DMS 273 (cell line): ENCODE data around the gene SH3BP1.
"Not testable (repeated sequence)": the region's sequence is repeated elsewhere in the genome, so short reads cannot be mapped to it uniquely, and the experiment has no call there.

Source experiments
- DNase-seq: peaks from one replicate; lab custom pipeline; 2025; ENCODE audit not compliant: unreplicated experiment; lab: John Stamatoyannopoulos, UW

Gene SH3BP1

DNA sequence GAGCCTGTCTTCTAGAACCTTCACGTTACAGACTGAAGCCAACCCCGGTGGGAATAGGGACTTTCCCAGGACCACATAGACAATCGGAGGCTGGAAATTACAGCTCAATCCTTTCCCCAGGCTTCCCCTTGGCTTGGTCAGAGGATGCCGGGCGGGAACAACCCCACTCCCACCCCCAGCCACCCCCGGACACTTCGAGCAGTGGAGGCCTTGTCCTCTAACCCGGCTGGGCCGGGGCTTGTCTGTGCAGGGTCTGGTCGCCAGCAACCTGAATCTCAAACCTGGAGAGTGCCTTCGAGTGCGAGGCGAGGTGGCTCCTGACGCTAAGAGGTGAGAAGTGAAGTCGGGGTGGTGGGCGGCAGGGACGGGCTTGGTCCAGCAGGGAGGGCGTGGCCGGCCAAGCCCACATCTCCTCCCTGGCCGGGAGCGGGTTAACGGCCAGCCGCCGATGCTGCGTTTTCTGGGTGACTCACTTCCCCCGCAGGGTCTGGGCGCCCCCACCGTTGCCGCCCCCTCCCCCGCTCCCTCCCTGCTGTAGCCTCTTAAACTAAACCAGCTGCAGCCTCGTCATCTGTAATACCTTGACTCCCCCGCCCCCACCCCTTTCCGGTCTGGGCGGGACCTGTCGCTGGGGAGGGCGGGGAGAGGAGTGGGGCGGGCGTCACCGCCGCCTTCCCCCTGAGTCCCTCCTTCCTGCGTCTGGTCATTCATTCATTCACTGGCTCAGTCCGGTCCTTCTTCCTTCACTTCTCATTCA, 37.4 kb downstream of the SH3BP1 start:
- peak; percentile 77 for DNase-seq

GRCh38 chr22:37677493-37677974, 38.1 kb downstream of the SH3BP1 start:
- no peak for DNase-seq

DNA sequence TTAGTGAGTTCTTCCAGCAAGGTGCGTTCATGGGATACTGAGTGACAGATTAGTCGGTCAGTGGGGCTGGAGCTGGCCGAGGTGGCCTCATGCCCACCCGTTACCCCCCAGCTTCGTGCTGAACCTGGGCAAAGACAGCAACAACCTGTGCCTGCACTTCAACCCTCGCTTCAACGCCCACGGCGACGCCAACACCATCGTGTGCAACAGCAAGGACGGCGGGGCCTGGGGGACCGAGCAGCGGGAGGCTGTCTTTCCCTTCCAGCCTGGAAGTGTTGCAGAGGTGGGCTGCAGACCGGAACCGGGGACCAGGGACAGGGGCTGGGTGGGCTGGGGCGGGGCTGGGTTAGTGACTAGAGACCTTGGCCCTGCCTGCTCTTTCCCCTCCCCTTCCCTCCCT, 38.9 kb downstream of the SH3BP1 start:
- DNase-seq, result no peak

DNA sequence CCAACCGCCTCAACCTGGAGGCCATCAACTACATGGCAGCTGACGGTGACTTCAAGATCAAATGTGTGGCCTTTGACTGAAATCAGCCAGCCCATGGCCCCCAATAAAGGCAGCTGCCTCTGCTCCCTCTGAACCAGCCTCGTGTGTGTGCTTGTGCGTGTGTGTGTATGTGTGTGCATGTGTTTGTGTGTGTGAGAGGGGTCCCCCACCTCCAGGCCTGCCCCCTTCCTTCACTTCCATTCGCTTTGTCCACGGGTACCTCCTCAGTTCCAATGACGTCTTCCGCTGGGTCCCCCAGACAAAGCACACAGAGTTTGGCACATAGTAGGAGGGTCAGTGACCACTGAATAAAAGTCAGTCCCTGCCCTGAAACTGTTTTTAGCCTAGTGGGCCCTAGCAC, 40.2 kb downstream of the SH3BP1 start:
- DNase-seq, result no peak

- no peak for DNase-seq
These were observed 40.9 kb downstream of the SH3BP1 start for GRCh38 chr22:37680191-37680851.

DNA sequence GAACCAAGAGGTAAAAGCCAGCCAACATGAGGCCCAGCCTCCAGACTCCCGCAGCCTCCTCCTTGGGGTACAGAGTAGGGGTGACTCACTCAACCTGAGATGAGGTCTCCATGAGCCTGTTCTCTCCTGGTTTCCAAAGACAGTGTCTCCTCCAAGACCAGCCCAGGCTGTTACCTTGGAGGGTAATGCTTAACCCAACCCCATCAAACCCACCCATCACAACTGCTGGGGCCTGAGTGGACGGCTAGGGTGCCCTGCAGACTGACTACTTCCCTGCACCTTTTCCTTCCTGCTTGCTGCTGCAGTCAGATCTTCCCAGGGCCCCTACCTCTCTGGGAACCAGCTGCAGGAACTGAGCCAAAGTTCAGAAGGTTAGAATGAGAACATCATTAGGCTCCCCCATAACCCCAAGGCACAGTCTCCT, 41.5 kb downstream of the SH3BP1 start:
- DNase-seq, result no peak

DNA sequence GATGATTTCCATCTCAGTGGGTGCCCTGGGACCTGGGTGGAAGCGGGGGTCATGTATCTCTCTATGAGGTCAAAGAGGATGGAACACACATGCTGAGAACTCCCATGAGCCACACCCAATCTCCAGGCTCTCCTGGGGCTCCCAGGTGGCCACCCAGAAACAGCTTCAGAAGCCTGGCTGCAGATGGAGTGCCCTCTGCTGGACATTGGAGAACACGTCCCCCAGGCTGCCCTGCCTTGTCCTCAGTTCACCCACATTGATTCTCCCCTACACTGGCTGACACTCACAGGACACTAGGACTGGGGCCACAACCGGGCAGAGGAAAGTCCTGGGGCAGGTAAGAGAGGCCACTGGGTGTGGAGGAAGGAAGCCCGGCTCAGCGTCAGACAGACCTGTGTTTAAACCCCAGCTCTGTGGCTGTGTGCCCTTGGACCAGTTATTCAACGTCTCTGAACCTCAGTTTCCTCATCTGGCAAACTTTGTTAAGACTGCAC, 42.1 kb downstream of the SH3BP1 start:
- DNase-seq, result peak; percentile 80

GRCh38 chr22:37684803-37685615, 45.5 kb downstream of the SH3BP1 start:
- no peak for DNase-seq

- peak; percentile 89 for DNase-seq
These were observed 46.8 kb downstream of the SH3BP1 start, which contains the start of gene NOL12 for GRCh38 chr22:37686002-37686982. Gene NOL12 (plus strand): TSS chr22:37686343. CDS start chr22:37686393, 50 bp downstream.

- DNase-seq, result no peak
These were observed 50.9 kb downstream of the SH3BP1 start for GRCh38 chr22:37690407-37690806.

GRCh38 chr22:37690901-37691504, 51.5 kb downstream of the SH3BP1 start:
- DNase-seq, result no peak

- no peak for DNase-seq
These were observed 53.3 kb downstream of the SH3BP1 start for GRCh38 chr22:37692627-37693285.

- not testable (repeated sequence) for DNase-seq
These were observed 54.7 kb downstream of the SH3BP1 start for GRCh38 chr22:37694131-37694530.

GRCh38 chr22:37696260-37696656, 56.8 kb downstream of the SH3BP1 start:
- not testable (repeated sequence) for DNase-seq

GRCh38 chr22:37696657-37697537, 57.4 kb downstream of the SH3BP1 start, which contains the start of gene TRIOBP:
Gene TRIOBP (plus strand): TSS chr22:37697048. CDS start chr22:37701366, 4,318 bp downstream.
- peak; percentile 97 for DNase-seq

- DNase-seq, result no peak
These were observed 58.0 kb downstream of the SH3BP1 start for GRCh38 chr22:37697538-37697835.

- DNase-seq, result no peak
These were observed 61.8 kb downstream of the SH3BP1 start for GRCh38 chr22:37701141-37701786.

DNA sequence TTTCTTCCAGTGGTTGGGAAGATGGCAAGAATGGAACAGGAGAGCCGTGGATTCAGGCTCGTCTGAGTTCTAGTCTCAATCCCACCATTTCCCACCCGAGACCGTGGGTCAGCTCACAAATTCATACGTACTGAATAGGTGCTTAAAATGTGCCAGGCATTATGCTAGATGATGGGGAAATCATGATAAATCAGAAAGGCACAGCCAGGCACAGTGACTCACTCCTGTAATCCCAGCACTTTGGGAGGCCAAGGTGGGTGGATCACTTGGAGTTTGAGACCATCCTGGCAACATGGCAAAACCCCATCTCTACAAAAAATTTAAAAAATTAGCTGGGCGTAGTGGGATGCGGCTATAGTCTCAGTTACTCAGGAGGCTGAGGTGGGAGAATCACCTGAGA, 64.4 kb downstream of the SH3BP1 start:
- DNase-seq, result no peak
